Activated CD4-positive, alpha-beta T cell treated with anti-CD3 and anti-CD28 coated beads, Interleukin-2, amount 50 U/mL, for 1 hour (primary cell): Measurements from ENCODE around the gene YTHDF2.
"Not testable (repeated sequence)": the region's sequence is repeated elsewhere in the genome, so short reads cannot be mapped to it uniquely, and the experiment has no call there.

Source experiments
- DNase-seq: peaks from one replicate; pipeline ENCODE4 v3.0.0-alpha.2; 2020

The YTHDF2 gene

GRCh38 chr1:28761189-28761588 is 24.4 kb downstream of the YTHDF2 start:
- DNase-seq: no peak

GRCh38 chr1:28766532-28767183 is 29.9 kb downstream of the YTHDF2 start:
- DNase-seq: no peak

DNA sequence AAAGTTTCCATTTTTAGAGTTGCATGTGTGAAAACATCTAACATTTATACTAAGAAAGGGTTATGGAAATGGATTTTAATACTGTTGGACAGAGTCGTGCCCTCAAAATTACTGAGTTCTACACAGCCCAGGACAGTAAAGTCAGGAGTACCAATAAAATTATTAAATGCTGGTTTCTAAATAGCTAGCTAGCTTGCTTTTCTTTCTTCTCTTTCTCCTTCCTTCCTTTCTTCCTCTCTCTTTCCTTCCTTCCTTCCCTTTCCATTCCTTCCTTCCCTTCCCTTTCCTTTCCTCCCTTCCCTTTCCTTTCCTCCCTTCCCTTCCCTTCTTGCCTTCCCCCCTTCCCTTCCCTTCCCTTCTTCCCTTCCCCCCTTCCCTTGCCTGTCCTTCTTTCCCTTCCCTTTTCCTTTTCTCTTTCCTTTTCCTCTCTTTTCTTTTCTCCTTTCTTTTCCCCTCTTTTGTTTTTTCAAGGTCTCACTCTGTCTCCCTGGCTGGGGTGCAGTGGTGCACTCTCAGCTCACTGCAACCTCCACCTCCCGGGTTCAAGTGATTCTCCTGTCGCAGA is 33.9 kb downstream of the YTHDF2 start:
- DNase-seq: no peak

GRCh38 chr1:28771921-28772320 is 35.2 kb downstream of the YTHDF2 start:
- DNase-seq: not testable (repeated sequence)

DNA sequence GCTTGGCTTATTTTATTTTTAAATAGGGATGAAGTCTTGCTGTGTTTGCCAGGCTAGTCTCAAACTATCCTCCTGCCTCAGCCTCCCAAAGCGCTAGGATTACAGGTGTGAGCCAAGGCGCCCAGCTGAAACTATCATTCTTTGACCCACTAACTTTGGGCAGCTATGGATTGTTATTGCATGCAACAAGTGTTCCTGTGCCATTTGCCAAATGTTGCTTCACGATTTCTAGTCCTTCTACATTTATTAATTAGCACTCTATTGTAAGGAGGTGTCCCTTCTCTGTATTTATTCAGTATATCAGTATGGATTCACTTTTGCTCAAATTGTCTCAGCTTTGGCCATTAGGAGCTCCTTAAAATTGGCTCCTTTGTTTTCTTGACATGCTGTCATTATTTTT is 36.4 kb downstream of the YTHDF2 start:
- no peak for DNase-seq

DNA sequence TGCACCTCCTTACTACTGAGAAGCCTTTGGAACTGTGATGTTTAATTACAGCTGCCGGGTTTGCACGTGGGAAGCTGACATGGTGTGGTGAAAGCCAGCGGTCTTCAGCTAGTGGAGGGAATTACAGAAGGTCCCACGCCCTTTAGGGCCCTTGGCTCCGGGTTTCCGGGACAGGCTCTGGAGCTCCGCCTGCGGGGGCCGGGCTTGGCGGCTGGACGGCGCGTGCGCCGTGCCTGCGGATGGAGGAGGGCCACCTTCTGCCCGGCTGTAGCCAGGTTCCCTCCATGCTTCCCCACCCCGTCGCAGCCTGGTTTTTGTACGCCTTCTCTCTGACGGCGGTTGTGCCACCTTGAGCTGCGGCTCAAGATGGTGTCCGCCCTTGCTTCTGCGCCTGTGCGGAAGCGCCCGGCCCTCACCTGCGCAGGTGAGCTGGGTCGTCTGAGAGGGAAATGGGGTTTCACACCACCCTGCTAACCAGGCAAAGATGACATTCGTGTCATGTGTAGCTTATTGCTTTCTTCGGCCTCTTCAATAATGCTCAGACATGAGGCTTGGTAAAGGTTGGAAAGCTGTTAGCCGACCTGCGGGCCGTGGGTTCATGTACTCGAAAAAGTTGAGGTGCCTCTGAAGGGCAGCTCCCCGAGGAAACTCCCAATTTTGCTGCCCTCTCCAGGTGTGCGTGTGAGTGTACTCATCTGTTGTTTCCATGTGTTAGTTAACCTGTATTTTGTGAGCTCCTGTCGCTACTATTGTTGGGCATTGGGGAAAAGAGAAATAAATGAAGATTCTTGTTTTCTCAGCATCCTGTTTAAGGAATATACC is 38.6 kb downstream of the YTHDF2 start:
- peak; percentile 60 for DNase-seq

DNA sequence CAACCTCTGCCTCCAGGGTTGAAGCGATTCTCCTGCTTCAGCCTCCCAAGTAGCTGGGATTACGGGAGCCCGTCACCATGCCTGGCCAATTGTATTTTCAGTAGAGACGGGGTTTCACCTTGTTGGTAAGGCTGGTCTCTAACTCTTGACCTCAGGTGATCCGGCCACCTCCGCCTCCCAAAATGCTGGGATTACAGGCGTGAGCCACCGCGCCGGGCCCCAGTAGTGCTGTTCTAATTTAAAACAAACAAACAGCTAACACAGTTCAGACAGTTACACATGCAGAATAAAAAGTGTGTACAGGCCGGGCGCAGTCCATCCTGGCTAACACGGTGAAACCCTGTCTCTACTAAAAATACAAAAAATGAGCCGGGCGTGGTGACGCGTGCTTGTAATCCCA is 39.6 kb downstream of the YTHDF2 start:
- DNase-seq: no peak

GRCh38 chr1:28778021-28778420 is 41.3 kb downstream of the YTHDF2 start:
- no peak for DNase-seq

DNA sequence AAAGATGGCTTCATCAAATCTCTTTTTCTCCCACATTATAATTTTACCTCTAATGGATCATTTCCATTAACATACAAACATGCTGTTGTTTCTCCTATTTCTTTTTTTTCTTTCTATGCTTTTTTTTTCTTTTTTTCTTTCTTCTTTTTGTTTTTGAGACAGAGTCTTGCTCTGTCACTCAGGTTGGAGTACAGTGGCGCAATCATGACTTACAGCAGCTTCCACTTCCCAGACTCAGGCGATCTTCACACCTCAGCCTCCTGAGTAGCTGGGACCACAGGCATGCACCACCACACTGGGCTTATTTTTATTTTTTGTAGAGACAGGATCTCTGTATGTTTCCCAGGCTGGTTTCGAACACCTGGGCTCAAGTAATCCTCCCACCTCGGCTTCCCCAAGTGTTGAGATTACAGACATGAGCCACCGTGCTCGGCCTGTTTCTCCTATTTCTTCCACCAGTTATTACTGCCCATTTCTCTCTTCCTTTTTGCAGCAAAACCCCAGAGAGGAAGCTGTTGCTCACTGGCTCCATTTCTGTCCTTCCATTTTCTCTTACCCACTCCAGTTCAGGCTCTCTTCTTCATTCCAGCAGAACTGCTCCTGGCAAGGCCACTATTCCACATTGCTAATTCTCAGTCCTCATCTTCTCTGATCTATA is 43.1 kb downstream of the YTHDF2 start:
- no peak for DNase-seq

DNA sequence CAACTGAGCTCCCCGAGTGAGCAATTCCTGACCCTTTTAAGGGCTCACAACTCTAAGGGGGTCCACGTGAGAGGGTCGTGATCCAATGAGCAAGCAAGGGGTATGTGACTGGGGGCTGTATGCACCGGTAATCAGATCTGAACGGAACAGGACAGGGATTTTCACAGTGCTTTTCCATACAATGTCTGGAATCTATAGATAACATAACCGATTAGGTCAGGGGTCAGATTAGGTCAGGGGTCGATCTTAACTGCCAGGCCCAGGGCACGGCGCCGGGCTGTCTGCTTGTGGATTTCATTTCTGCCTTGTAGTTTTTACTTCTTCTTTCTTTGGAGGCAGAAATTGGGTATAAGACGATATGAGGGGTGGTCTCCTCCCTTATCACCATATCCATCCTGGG is 44.6 kb downstream of the YTHDF2 start:
- DNase-seq: no peak

DNA sequence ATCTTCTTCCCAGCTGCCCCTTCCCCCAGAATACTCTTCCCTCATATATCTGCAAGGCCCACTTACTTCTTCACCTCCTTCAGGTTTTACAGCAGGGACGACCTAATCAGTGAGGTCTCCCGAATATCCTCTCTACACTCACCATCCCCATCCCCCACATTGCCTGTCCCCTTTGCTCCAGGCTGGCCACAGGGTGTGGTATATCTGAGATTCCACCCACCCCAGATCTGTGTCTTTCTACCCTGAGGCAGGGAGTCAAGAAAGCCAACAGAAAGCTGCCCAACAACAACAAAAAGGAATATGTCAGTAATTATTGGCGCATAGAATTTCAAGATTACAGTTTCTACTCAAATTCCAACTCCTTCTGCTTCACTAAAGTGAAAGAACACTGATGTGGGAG is 45.3 kb downstream of the YTHDF2 start:
- no peak for DNase-seq

DNA sequence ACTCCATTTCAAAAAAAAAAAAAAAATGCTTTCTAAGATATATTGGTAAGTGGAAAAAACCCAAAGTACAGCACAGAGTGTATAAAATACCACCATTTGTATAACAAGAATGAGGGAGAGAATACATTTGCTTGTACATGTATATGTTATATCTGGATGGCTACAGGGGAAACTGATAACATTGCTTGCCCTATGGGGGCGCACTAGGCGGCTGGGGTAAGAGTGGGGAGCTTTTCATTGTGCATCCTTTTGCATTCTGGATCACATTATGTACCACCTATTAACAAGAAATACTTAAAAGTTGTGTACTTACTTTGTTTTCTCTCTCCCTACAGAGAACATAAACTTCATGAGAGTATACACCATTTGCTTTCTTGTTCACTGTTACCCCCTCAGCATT is 46.6 kb downstream of the YTHDF2 start:
- DNase-seq: no peak

DNA sequence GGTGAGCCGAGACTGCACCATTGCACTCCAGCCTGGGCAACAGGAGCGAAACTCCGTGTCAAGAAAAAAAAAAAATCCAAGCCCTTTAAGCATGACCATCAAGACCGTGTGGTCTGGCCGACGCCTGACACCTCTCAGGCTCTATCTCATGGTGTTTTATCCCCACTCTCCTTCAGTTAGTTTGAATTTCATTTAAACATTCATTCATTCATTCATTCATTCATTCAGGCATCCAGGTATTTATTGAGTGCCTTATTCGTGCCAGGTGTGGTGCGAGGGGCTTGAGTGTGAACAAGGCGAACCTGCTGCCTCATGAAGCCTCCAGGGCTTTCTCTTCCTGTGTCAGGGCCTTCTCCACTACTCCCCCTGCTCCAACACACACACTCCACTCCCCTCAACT is 52.7 kb downstream of the YTHDF2 start:
- DNase-seq: no peak

DNA sequence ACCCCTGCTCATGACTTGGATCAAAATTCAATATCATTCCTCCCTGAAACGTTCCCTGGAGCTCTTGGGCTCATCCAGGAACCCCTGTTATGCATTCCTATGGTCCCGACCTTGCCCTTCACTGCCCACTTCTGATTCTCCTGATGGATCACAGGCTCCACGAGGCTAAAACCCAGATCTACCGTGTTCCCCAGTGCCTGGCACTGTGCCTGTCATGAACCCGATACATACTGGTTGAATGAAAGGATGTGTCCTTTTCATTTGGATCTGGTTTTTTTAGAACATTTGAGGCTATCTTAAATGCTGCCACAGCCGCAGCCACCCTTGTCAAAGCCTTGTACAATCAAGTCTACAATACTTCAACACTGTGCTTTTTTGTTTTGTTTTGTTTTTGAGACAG is 53.1 kb downstream of the YTHDF2 start:
- DNase-seq: no peak

DNA sequence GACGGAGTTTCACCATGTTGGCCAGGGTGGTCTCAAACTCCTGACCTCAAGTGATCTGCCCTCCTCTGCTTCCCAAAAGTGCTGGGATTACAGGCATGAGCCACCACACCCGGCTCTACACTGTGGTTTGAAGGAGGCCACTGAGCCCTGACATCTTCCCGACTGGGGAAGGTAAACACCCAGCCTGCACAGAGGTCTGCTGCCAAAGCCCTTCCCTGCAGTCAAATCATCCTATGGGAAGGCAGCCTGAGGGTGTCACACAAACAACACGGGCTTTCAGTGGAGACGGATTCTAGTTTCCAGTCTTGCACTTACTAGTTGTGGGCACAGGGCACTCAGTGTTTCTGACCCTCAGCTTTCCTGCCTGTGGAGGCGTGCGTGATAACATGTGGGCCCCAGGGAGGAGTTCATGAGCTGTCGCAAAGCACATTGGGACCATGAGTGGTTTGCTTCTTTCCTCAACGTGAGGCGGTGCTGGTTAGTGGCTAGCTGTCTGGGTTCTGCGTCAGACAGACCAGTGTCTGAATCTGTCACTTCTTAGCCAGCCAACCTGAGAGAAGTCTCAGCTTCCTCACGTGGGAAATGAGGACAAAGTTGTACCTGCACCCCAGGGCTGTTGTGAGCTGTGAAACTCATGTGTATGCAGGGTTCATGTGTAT is 53.8 kb downstream of the YTHDF2 start:
- DNase-seq: no peak

DNA sequence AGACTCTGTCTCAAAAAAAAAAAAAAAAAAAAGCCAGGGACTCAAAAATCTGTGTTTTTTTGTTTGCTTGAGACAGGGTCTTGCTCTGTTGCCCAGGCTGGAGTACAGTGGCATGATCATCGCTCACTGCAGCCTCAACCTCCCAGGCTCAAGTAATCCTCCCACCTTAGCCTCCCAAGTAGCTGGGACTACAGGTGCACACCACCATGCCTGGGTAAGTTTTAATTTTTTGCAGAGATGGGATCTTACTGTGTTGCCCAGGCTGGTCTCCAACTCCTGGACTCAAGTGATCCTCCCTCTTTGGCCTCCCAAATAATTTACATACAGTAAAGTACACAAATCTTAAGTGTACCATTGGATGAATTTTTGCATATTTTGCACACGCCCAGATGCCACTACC is 55.2 kb downstream of the YTHDF2 start:
- DNase-seq: not testable (repeated sequence)

DNA sequence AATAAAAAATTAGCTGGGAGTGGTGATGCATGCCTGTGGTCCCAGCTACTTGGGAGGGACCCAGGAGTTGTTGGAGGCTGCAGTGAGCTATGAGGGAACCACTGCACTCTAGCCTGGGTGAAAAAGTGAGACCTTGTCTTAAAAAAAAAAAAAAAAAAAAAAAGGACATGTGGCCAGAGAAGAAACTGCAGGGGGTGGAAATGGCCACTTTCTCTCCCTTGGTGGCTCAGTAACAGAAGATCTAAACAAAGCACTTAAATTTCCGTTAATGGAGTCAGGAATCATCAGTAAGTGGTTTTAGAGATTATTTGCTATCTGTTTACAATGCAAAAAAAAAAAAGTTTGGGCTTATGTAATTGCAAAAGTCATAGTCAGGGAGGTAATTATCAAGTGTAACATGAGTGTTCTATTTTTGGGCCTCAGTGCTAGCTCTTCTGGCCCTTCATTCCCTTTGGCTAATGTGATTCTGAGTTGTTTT is 55.9 kb downstream of the YTHDF2 start:
- no peak for DNase-seq

- DNase-seq: not testable (repeated sequence)
Observed at GRCh38 chr1:28794582-28794981, 57.8 kb downstream of the YTHDF2 start.

DNA sequence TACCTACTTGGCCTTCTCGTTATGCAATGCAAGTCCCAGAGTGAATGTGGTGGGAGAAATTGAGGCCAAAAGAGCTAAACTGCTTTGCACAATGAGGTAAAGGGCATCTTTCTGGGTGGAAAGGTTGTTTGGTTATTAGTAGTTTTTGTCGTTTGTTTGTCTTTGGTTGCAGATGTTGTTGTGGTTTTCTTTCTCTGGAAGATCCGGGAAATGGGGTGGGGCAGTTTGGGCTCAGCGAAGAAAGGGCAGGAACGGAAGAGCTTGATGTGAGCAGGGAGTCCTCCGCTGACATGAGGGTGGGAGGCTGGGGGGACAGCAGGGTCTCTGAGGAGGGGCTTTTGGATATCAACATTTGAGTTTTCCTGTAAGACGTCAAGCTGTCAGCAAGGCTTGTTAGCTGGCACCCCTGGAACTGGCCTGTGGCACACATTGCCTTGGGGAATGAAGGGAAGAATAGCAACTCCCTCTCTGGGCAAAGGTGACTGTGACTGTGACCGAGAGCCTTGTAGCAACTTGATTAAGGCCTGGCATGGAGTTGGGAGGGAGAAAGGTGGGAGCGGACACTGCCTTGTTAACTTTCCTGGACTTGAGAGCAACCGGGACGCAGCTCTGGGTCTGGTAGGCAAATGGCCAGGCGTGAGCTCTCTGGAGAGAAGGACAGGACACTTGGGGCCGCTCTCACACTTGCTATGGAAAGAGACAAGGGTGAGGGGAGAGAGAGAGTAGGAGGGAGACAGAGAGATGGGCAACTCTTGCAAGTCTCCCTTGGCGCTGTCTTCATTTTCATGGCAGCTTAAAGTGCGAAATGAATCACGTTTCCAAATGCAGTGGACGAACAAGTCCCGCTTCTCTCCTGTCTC is 59.8 kb downstream of the YTHDF2 start:
- no peak for DNase-seq

- no peak for DNase-seq
Observed at GRCh38 chr1:28800324-28800723, 63.6 kb downstream of the YTHDF2 start.

- DNase-seq: no peak
Observed at GRCh38 chr1:28801461-28801860, 64.7 kb downstream of the YTHDF2 start.

GRCh38 chr1:28803051-28803450 is 66.3 kb downstream of the YTHDF2 start:
- DNase-seq: no peak
